NCI-H2107 (cell line): Measurements from ENCODE around the gene OR6A2.

Experiments
- DNase-seq: peaks from one replicate; lab custom pipeline; 2025; lab: John Stamatoyannopoulos, UW

OR6A2 gene

GRCh38 chr11:6755953-6756347 is 43.5 kb downstream of the OR6A2 start:
- DNase-seq = no peak

GRCh38 chr11:6755303-6755952 is 44.1 kb downstream of the OR6A2 start:
- no peak for DNase-seq

GRCh38 chr11:6747097-6747668 is 52.3 kb downstream of the OR6A2 start:
- no peak for DNase-seq

GRCh38 chr11:6746626-6747025 is 52.9 kb downstream of the OR6A2 start:
- DNase-seq = no peak

- DNase-seq = no peak
Observed at GRCh38 chr11:6746086-6746618, 53.3 kb downstream of the OR6A2 start.

GRCh38 chr11:6745465-6746015 is 53.9 kb downstream of the OR6A2 start:
- DNase-seq = no peak

GRCh38 chr11:6745018-6745417 is 54.5 kb downstream of the OR6A2 start:
- no peak for DNase-seq

GRCh38 chr11:6742260-6742659 is 57.2 kb downstream of the OR6A2 start:
- no peak for DNase-seq
